Mononuclear cell (primary cell): Measurements from ENCODE around the gene CDK11B. TPM values are rescaled to one million over a fixed set of nuclear protein-coding genes. Genes with fewer than 3 reads are reported as not detected.
A peak's percentile ranks its signal among the peaks of the same experiment; 100 is the strongest.
"Not testable (repeated sequence)": the region's sequence is repeated elsewhere in the genome, so short reads cannot be mapped to it uniquely, and the experiment has no call there.

Experiments used
- H3K27me3 ChIP-seq: 2 replicates; pipeline ENCODE4 v1.6.0; 2011; ENCODE audit warnings: low read length, control low read depth; ENCODE audit not compliant: insufficient read depth
- H3K4me1 ChIP-seq: 2 replicates; pipeline ENCODE4 v1.5.1; 2011; ENCODE audit warnings: mild to moderate bottlenecking, low read length, control low read depth; ENCODE audit not compliant: insufficient read depth
- H3K4me3 ChIP-seq: 2 replicates; pipeline ENCODE4 v1.5.1; 2011; ENCODE audit warnings: mild to moderate bottlenecking, low read length, moderate library complexity
- H3K9me3 ChIP-seq: 2 replicates; pipeline ENCODE4 v1.5.1; 2011; ENCODE audit warnings: low read depth, mild to moderate bottlenecking, control low read depth, low read length
- total RNA-seq: library from RNA; depleted of rRNA; stranded (reverse); fragments of >200 nt; gene quantifications from one replicate; pipeline ENCODE4 v1.2.3, GENCODE V29; 2012

The CDK11B gene
- total RNA-seq, 1 donor: 9.3 TPM

GRCh38 chr1:1640711-1641461 is 17.9 kb downstream of the CDK11B start:
- not testable (repeated sequence) for H3K27me3 ChIP-seq, H3K4me3 ChIP-seq, H3K9me3 ChIP-seq, H3K4me1 ChIP-seq

GRCh38 chr1:1640081-1640480 is 18.7 kb downstream of the CDK11B start:
- H3K9me3 ChIP-seq, H3K27me3 ChIP-seq, H3K4me3 ChIP-seq, H3K4me1 ChIP-seq: not testable (repeated sequence)

GRCh38 chr1:1639368-1639767 is 19.4 kb downstream of the CDK11B start:
- not testable (repeated sequence) for H3K4me1 ChIP-seq, H3K27me3 ChIP-seq, H3K9me3 ChIP-seq, H3K4me3 ChIP-seq

- not testable (repeated sequence) for H3K27me3 ChIP-seq, H3K4me3 ChIP-seq, H3K9me3 ChIP-seq, H3K4me1 ChIP-seq
Measured at GRCh38 chr1:1638528-1638927, 20.3 kb downstream of the CDK11B start.

- H3K4me3 ChIP-seq: not testable (repeated sequence)
Measured at GRCh38 chr1:1637479-1637875, 21.3 kb downstream of the CDK11B start.

GRCh38 chr1:1636621-1637478 is 22.0 kb downstream of the CDK11B start:
- H3K4me3 ChIP-seq, H3K9me3 ChIP-seq, H3K4me1 ChIP-seq, H3K27me3 ChIP-seq: not testable (repeated sequence)

More at GRCh38 chr1:1637479-1637875, 21.3 kb downstream of the CDK11B start:
- not testable (repeated sequence) for H3K4me1 ChIP-seq, H3K9me3 ChIP-seq, H3K27me3 ChIP-seq

- H3K4me3 ChIP-seq, H3K4me1 ChIP-seq, H3K9me3 ChIP-seq, H3K27me3 ChIP-seq: not testable (repeated sequence)
Measured at GRCh38 chr1:1634613-1635012, 24.2 kb downstream of the CDK11B start.

GRCh38 chr1:1633409-1633808 is 25.4 kb downstream of the CDK11B start:
- not testable (repeated sequence) for H3K27me3 ChIP-seq, H3K4me3 ChIP-seq, H3K4me1 ChIP-seq, H3K9me3 ChIP-seq

GRCh38 chr1:1631782-1632420 is 26.9 kb downstream of the CDK11B start, which contains the start of gene MMP23B:
Gene MMP23B, plus strand, starts transcription at chr1:1632173. Its CDS starts 46 bp downstream, at chr1:1632219.
- peaks cover 5% of the 10 kb centered on the region for H3K4me1 ChIP-seq
- peak within 1 kb of the TSS; percentile 22 for H3K4me3 ChIP-seq
- H3K27me3 ChIP-seq: peaks cover 3% of the 10 kb centered on the region
- H3K9me3 ChIP-seq: no peaks in the 10 kb centered on the region

- Histone ChIP-seq H3K9me3 (no peaks in the 10 kb centered on the region), H3K27me3 (peaks cover 3% of the 10 kb centered on the region), H3K4me3 (peak overlapping the region; percentile 22), H3K4me1 (peaks cover 5% of the 10 kb centered on the region)
Measured at GRCh38 chr1:1630965-1631781, 27.6 kb downstream of the CDK11B start.

GRCh38 chr1:1630191-1630964 is 28.4 kb downstream of the CDK11B start:
- Histone ChIP-seq H3K4me1 (peaks cover 5% of the 10 kb centered on the region), H3K9me3 (no peaks in the 10 kb centered on the region), H3K4me3 (no peak overlapping the region)

GRCh38 chr1:1629430-1630190 is 29.2 kb downstream of the CDK11B start:
- H3K27me3 ChIP-seq: peaks cover 3% of the 10 kb centered on the region
- peaks cover 5% of the 10 kb centered on the region for H3K4me1 ChIP-seq
- H3K4me3 ChIP-seq: peak overlapping the region; percentile 35
- no peaks in the 10 kb centered on the region for H3K9me3 ChIP-seq

More at GRCh38 chr1:1630191-1630964, 28.4 kb downstream of the CDK11B start:
- H3K27me3 ChIP-seq: peaks cover 3% of the 10 kb centered on the region

- Histone ChIP-seq H3K4me1 (peaks cover 5% of the 10 kb centered on the region), H3K9me3 (no peaks in the 10 kb centered on the region), H3K27me3 (peaks cover 3% of the 10 kb centered on the region), H3K4me3 (peak overlapping the region; percentile 35)
Measured at GRCh38 chr1:1628754-1629429, 29.9 kb downstream of the CDK11B start.
